Transverse colon (tissue), 4 donors: ENCODE measurements around the gene SLC2A13. TPM values are rescaled to one million over a fixed set of nuclear protein-coding genes. Genes with fewer than 3 reads are reported as not detected.

Experiments used
- DNase-seq: peaks from one replicate; pipeline ENCODE4 v3.0.0-alpha.2; 2019
- H3K27ac ChIP-seq, 4 donors: fragments of 200-600 bp; sonication (generic); 2 replicates each; pipeline ENCODE4 v1.5.1; 2016 to 2018; ENCODE audit warnings: inconsistent platforms in 4 of 4
- H3K27me3 ChIP-seq: fragments of 200-600 bp; sonication (generic); 2 replicates; pipeline ENCODE4 v1.5.1; 2017; ENCODE audit warnings: inconsistent platforms
- H3K36me3 ChIP-seq, 4 donors: fragments of 200-600 bp; sonication (generic); 2 replicates each; pipeline ENCODE4 v1.5.1; 2017 to 2019; ENCODE audit warnings: inconsistent platforms in 4 of 4
- H3K4me1 ChIP-seq, 4 donors: fragments of 200-600 bp; sonication (generic); 2 replicates each; pipeline ENCODE4 v1.5.1; 2017 to 2020; ENCODE audit warnings: inconsistent platforms in 4 of 4
- H3K4me3 ChIP-seq, 4 donors: fragments of 200-600 bp; sonication (generic); 1 replicate in 1 of 4; 2 replicates in 3 of 4; pipeline versions ENCODE4 v1.5.1 to v1.6.1; 2017 to 2019; ENCODE audit warnings: inconsistent platforms in 4 of 4
- H3K9me3 ChIP-seq, 2 donors: fragments of 200-600 bp; sonication (generic); 2 replicates each; pipeline ENCODE4 v1.5.1; 2017 to 2019; ENCODE audit warnings: inconsistent platforms in 2 of 2
- EP300 ChIP-seq: sonication (generic); formaldehyde crosslinking; IDR thresholded peaks from one replicate; pipeline ENCODE4 v1.6.1; 2017; ENCODE audit warnings: antibody characterized with exemption, low read depth
- POLR2A ChIP-seq: fragments of 450-650 bp; IDR thresholded peaks from one replicate; pipeline ENCODE4 v1.6.1; 2016; ENCODE audit warnings: antibody characterized with exemption, mild to moderate bottlenecking, moderate library complexity
- POLR2AphosphoS5 ChIP-seq, 3 donors: sonication (generic); formaldehyde crosslinking; IDR thresholded peaks; one replicate each; pipeline ENCODE4 v1.6.1; 2016; ENCODE audit warnings: antibody characterized with exemption in 3 of 3
- WGBS, 2 donors: methylation state at CpG; one replicate each; pipeline ENCODE4 v1.1.5; 2018; ENCODE audit warnings: low coverage in 1 of 2; 5-methylcytosine and 5-hydroxymethylcytosine counted together
- in situ Hi-C, 4 donors: fragments of 200-750 bp; cut with MboI; loops; one replicate each; pipeline versions ENCODE4 v1.15.0 to v1.15.1; 2017; ENCODE audit warnings: low sequenced_read_pairs in 3 of 4, low pct_ligation_motif_present in 1 of 4, low pct_unique_long_range_greater_than_20kb in 1 of 4
- intact Hi-C: fragments of 100-400 bp; cut with DNase I; formaldehyde crosslinking; loops from one replicate; pipeline ENCODE4 v1.15.1; 2023; ENCODE audit warnings: low total_unique reads
- total RNA-seq, 4 donors: library from RNA; depleted of rRNA; stranded (reverse); fragments of >200 nt; gene quantifications; one replicate each; pipeline ENCODE4 v1.1.0, GENCODE V29; 2016
- TF ChIP-seq, protein P1 (sequence below), 5 experiments: fragments of 200-600 bp in 3 of 5; fragments of 450-650 bp in 2 of 5; sonication (generic) in 3 of 5; IDR thresholded peaks; 1 replicate in 2 of 5; 2 replicates in 3 of 5; pipeline ENCODE4 v1.5.1; 2016 to 2017; ENCODE audit warnings: antibody characterized with exemption in 5 of 5, inconsistent platforms in 3 of 5, mild to moderate bottlenecking in 2 of 5, moderate library complexity in 1 of 5

Gene SLC2A13
- total RNA-seq, 4 donors from 2014 or later = 31.8 to 70.7 (median 46.8) TPM

DNA sequence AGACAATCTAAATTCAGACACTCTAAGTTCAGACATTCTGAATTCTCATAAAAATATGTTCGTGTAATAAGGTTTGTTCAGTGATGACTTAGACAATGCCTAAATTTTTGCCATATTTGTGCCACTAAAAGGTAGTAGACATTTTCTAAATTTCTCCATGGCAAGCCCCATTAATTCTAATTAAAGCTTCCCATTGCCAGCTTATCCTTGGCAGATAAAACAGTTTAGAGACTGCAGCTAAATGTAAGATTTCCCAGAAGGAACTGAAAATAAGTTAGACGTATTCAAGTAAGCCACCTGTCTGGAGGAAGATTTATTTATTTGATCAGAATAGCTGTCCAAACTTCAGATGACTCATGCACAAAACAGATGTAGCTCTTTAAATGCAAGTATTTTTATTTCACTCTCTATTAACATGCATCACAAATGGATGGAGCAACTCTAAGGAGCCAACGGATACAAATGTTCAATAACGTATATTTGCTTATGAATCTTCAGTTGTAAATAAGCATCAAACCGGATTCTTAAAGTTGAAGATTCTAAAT, 130.4 kb downstream of the SLC2A13 start:
- H3K27me3 ChIP-seq = no peaks in the 10 kb centered on the region
- DNase-seq = no peak
- H3K4me3 ChIP-seq = no peak overlapping the region
- 76 to 77% methylated on average over 5 of the region's 5 CpGs for WGBS, 2 donors
- H3K27ac ChIP-seq = no peak overlapping the region
- H3K9me3 ChIP-seq = no peaks in the 10 kb centered on the region
- H3K4me1 ChIP-seq = peaks cover 0 to 11% (median 0%) of the 10 kb centered on the region in 4 donors
- in situ Hi-C loops = loop anchor here in 1 of 4 donors (25.0 kb wide), 1 partner anchor 213 kb away; no protein-coding TSS in a partner anchor
- no peak for TF ChIP-seq EP300
- no peak for TF ChIP-seq POLR2AphosphoS5 (IDR thresholded peaks at IDR 0.05)
- TF ChIP-seq, protein P1, sequence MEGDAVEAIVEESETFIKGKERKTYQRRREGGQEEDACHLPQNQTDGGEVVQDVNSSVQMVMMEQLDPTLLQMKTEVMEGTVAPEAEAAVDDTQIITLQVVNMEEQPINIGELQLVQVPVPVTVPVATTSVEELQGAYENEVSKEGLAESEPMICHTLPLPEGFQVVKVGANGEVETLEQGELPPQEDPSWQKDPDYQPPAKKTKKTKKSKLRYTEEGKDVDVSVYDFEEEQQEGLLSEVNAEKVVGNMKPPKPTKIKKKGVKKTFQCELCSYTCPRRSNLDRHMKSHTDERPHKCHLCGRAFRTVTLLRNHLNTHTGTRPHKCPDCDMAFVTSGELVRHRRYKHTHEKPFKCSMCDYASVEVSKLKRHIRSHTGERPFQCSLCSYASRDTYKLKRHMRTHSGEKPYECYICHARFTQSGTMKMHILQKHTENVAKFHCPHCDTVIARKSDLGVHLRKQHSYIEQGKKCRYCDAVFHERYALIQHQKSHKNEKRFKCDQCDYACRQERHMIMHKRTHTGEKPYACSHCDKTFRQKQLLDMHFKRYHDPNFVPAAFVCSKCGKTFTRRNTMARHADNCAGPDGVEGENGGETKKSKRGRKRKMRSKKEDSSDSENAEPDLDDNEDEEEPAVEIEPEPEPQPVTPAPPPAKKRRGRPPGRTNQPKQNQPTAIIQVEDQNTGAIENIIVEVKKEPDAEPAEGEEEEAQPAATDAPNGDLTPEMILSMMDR (IDR thresholded peaks at IDR 0.05) = no peak
- TF ChIP-seq POLR2A = no peak
- intact Hi-C loops = loop anchor here (10.0 kb wide), 1 partner anchor 719 kb away; the partner anchor contains the start of gene CNTN1
- H3K36me3 ChIP-seq = no peaks in the 10 kb centered on the region

DNA sequence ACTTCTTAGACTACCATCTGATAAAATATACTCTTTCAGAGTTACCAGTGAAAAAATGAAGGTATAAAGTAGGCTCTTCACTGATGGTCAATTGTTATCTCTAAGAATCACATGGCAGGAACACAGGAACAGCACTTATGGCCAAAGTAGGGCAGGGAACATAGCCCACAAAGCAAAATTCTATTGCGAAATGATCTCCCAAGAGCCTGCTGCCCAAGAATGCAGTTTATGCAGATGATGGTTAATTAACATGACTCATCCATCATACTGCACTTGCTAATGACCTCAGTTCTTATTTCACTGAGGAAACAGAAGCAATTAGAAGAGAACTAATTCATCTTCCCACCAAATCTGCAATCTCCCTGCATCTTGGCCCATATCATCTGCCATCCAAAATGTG, 133.8 kb downstream of the SLC2A13 start:
- H3K4me1 ChIP-seq = peaks cover 0 to 11% (median 0%) of the 10 kb centered on the region in 4 donors
- no peak overlapping the region for H3K27ac ChIP-seq
- TF ChIP-seq, protein P1 (IDR thresholded peaks at IDR 0.05) = no peak
- TF ChIP-seq POLR2A = no peak
- no peak for TF ChIP-seq POLR2AphosphoS5 (IDR thresholded peaks at IDR 0.05)
- TF ChIP-seq EP300 = no peak
- 40 to 81% methylated on average over 1 of the region's 1 CpG for WGBS, 2 donors
- no peaks in the 10 kb centered on the region for H3K36me3 ChIP-seq
- DNase-seq = no peak
- intact Hi-C loops = loop anchor here (10.0 kb wide), 1 partner anchor 723 kb away; the partner anchor contains the start of gene CNTN1
- in situ Hi-C loops = no loop called here
- H3K27me3 ChIP-seq = no peaks in the 10 kb centered on the region
- no peaks in the 10 kb centered on the region for H3K9me3 ChIP-seq
- H3K4me3 ChIP-seq = no peak overlapping the region

- Histone ChIP-seq H3K27ac (no peak overlapping the region), H3K27me3 (no peaks in the 10 kb centered on the region), H3K36me3 (no peaks in the 10 kb centered on the region), H3K4me3 (no peak overlapping the region), H3K4me1 (peaks cover 0 to 11% (median 0%) of the 10 kb centered on the region in 4 donors), H3K9me3 (no peaks in the 10 kb centered on the region)
- TF ChIP-seq POLR2A (no peak), POLR2AphosphoS5 (IDR thresholded peaks at IDR 0.05) (no peak), EP300 (no peak)
- TF ChIP-seq, protein P1 (IDR thresholded peaks at IDR 0.05) = no peak
- no peak for DNase-seq
- intact Hi-C loops (loop anchor here (10.0 kb wide), 1 partner anchor 723 kb away; the partner anchor contains the start of gene CNTN1), in situ Hi-C loops (no loop called here)
- WGBS, 2 donors = 43 to 75% methylated on average over 1 of the region's 1 CpG
Observed at GRCh38 chr12:39971348-39971747, 134.5 kb downstream of the SLC2A13 start.

- DNase-seq = no peak
- H3K36me3 ChIP-seq = no peaks in the 10 kb centered on the region
- no peak overlapping the region for H3K4me3 ChIP-seq
- H3K27me3 ChIP-seq = no peaks in the 10 kb centered on the region
- in situ Hi-C loops = no loop called here
- H3K9me3 ChIP-seq = no peaks in the 10 kb centered on the region
- TF ChIP-seq POLR2A (no peak), EP300 (no peak), POLR2AphosphoS5 (IDR thresholded peaks at IDR 0.05) (no peak)
- TF ChIP-seq, protein P1 (IDR thresholded peaks at IDR 0.05) = no peak
- peaks cover 0 to 6% (median 0%) of the 10 kb centered on the region in 4 donors for H3K4me1 ChIP-seq
- WGBS, 2 donors = 82 to 92% methylated on average over 2 of the region's 2 CpGs
- intact Hi-C loops = no loop called here
- no peak overlapping the region for H3K27ac ChIP-seq
Observed at GRCh38 chr12:39966721-39967120, 139.2 kb downstream of the SLC2A13 start.
